HFF-Myc (cell line): ENCODE results near the gene ZNF521.

Source experiments
- DNase-seq: peaks from one replicate; pipeline ENCODE4 v3.0.0-alpha.2; 2011; ENCODE audit warnings: low read depth; ENCODE audit errors: extremely low read depth
- H3K4me3 ChIP-seq: replicated peaks from 2 replicates; pipeline ENCODE4 v1.5.1; 2011; ENCODE audit warnings: low read depth, mild to moderate bottlenecking, control low read depth, low read length
- TF ChIP-seq, protein P1 (sequence below): IDR thresholded peaks from 2 replicates; pipeline ENCODE4 v1.5.1; 2012; ENCODE audit warnings: mild to moderate bottlenecking, low read depth, low read length, control low read depth; ENCODE audit errors: missing control alignments

The ZNF521 gene

GRCh38 chr18:25351777-25352628 is at the start of gene ZNF521:
Gene ZNF521, minus strand, starts transcription at chr18:25352166. Its CDS starts 1,220 bp downstream, at chr18:25350946.
- peak within 1 kb of the TSS; percentile 90 for H3K4me3 ChIP-seq
- TF ChIP-seq, protein P1, sequence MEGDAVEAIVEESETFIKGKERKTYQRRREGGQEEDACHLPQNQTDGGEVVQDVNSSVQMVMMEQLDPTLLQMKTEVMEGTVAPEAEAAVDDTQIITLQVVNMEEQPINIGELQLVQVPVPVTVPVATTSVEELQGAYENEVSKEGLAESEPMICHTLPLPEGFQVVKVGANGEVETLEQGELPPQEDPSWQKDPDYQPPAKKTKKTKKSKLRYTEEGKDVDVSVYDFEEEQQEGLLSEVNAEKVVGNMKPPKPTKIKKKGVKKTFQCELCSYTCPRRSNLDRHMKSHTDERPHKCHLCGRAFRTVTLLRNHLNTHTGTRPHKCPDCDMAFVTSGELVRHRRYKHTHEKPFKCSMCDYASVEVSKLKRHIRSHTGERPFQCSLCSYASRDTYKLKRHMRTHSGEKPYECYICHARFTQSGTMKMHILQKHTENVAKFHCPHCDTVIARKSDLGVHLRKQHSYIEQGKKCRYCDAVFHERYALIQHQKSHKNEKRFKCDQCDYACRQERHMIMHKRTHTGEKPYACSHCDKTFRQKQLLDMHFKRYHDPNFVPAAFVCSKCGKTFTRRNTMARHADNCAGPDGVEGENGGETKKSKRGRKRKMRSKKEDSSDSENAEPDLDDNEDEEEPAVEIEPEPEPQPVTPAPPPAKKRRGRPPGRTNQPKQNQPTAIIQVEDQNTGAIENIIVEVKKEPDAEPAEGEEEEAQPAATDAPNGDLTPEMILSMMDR: peak; percentile 3

DNA sequence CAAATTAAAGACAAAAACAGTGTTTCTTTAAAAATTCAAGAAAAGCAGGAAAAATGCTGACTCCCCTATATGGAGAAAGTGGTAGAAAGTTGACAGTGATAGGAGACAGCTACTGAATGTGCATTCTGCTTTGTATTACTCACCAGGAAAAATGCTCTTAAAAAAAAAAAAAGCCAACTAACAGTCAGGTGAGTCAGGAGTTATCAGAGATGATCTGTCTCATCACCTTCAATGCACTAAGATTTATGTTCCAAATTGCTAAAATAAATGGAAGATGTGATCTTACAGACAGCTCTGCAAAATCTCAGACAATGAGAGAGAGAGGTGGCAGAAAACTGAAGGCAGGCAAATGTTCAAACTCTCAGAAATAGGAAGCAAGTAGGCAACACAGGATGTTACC is 47.6 kb upstream of the ZNF521 start:
- DNase-seq: no peak

More at GRCh38 chr18:25351777-25352628, at the start of gene ZNF521:
- peak; percentile 71 for DNase-seq

GRCh38 chr18:25392192-25392591 is 40.2 kb upstream of the ZNF521 start:
- no peak overlapping the region for H3K4me3 ChIP-seq
- TF ChIP-seq, protein P1: no peak
- DNase-seq: no peak

More for the DNA sequence above, 47.6 kb upstream of the ZNF521 start:
- H3K4me3 ChIP-seq: no peak overlapping the region
- TF ChIP-seq, protein P1: no peak

GRCh38 chr18:25373432-25374179 is 21.6 kb upstream of the ZNF521 start:
- DNase-seq: no peak
- no peak overlapping the region for H3K4me3 ChIP-seq
- TF ChIP-seq, protein P1: no peak

DNA sequence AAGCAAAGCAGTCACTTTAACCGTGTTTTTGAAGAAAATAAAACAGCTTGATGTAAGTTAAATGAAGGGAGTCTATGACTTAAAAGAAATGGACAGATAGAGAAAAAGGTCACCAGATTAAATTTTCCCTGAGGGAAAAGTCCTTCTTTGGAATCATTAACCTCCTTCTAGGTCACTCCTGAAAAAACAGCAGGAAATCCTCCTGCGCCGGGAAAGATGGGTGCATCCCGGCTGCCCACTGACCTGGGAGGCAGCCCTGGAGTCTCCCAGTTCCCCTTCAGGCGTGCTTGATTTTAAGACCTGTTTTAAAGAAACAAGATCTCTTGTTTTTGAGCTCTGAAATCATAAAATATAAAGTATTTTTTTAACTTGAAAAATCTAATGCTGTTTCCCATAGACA is 18.4 kb upstream of the ZNF521 start:
- TF ChIP-seq, protein P1: no peak
- DNase-seq: no peak
- no peak overlapping the region for H3K4me3 ChIP-seq

DNA sequence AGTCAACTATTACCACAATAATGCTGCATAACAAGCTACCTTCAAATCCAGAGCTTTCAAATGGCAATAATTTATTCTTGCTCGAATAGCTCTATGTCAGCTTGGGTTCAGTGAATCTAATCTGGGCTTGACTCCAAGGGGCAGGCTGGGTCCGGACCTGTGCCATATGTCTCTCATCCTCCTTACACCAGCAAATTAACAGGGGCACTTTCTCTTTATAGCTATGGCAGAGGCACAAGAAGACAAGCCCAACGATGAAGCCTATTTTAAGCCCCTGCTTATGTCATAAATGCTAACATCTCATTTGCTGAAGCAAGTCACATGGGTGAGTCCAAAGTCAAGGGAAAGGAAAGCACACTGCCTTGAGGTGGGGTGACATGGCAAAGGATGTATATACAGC is 13.3 kb upstream of the ZNF521 start:
- H3K4me3 ChIP-seq: no peak overlapping the region
- TF ChIP-seq, protein P1: no peak
- no peak for DNase-seq
